A673 (cell line): ENCODE data around the gene SMPX. TPM values are rescaled to one million over a fixed set of nuclear protein-coding genes. Genes with fewer than 3 reads are reported as not detected.

Experiments
- BruUV-seq: library from RNA; stranded (reverse); fragments of 400-500 nt; replicated peaks from 2 replicates; lab custom pipeline; 2021; lab: Mats Ljungman, UMichigan
- CTCF ChIA-PET: fragments of 300-600 bp; sonication (Branson Sonifier 250); formaldehyde crosslinking; loops from one replicate; lab custom pipeline; 2022; ENCODE audit warnings: antibody characterized with exemption; lab: Charles Lee
- POLR2A ChIA-PET: fragments of 300-600 bp; sonication (Branson Sonifier 250); formaldehyde crosslinking; loops from one replicate; lab custom pipeline; 2022; ENCODE audit warnings: antibody characterized with exemption; ENCODE audit not compliant: low non-redundant PET; lab: Charles Lee
- DNase-seq: peaks from one replicate; pipeline ENCODE4 v3.0.0-alpha.2; 2015; ENCODE audit warnings: low spot score
- H3K27ac ChIP-seq: fragments of 200-600 bp; sonication (generic); 2 replicates; pipeline ENCODE4 v1.5.1; 2016; ENCODE audit warnings: mixed run types, low read depth, mild to moderate bottlenecking, mixed read lengths, antibody characterized with exemption, low read length; ENCODE audit not compliant: poor library complexity, severe bottlenecking
- H3K27me3 ChIP-seq: fragments of 200-600 bp; sonication (generic); replicated peaks from 2 replicates; pipeline ENCODE4 v1.6.1; 2017; ENCODE audit warnings: mixed run types, low read depth, mild to moderate bottlenecking, mixed read lengths, antibody characterized with exemption, low read length; ENCODE audit not compliant: insufficient read depth, poor library complexity
- H3K36me3 ChIP-seq: fragments of 200-600 bp; sonication (generic); 2 replicates; pipeline ENCODE4 v1.6.1; 2016; ENCODE audit warnings: mixed run types, mild to moderate bottlenecking, mixed read lengths, antibody characterized with exemption, low read length; ENCODE audit not compliant: insufficient read depth, poor library complexity, severe bottlenecking
- H3K4me1 ChIP-seq: fragments of 200-600 bp; sonication (generic); 2 replicates; pipeline ENCODE4 v1.6.1; 2017; ENCODE audit warnings: mixed run types, mild to moderate bottlenecking, mixed read lengths, antibody characterized with exemption, low read length; ENCODE audit not compliant: insufficient read depth, poor library complexity, severe bottlenecking
- H3K4me3 ChIP-seq: fragments of 200-600 bp; sonication (generic); 2 replicates; pipeline ENCODE4 v1.5.1; 2016; ENCODE audit warnings: low read depth, mixed run types, mild to moderate bottlenecking, mixed read lengths, low read length; ENCODE audit not compliant: poor library complexity, severe bottlenecking
- H3K9me3 ChIP-seq: fragments of 200-600 bp; sonication (generic); 2 replicates; pipeline ENCODE4 v1.6.1; 2016; ENCODE audit warnings: mixed run types, low read depth, mild to moderate bottlenecking, mixed read lengths, antibody characterized with exemption, low read length; ENCODE audit not compliant: poor library complexity, severe bottlenecking
- EZH2 ChIP-seq: fragments of 200-600 bp; sonication (generic); IDR thresholded peaks from 2 replicates; pipeline ENCODE4 v1.6.1; 2017; ENCODE audit warnings: borderline replicate concordance, low read depth, mild to moderate bottlenecking, mixed read lengths, antibody characterized with exemption, low read length; ENCODE audit not compliant: poor library complexity, severe bottlenecking
- intact Hi-C: fragments of 100-400 bp; cut with micrococcal nuclease; formaldehyde crosslinking; loops from one replicate; pipeline ENCODE4 v1.10.0; 2022; ENCODE audit not compliant: unreplicated experiment
- total RNA-seq: library from RNA; stranded (reverse); gene quantifications from 2 replicates; pipeline ENCODE4 v1.2.3, GENCODE V29; 2021
- TF ChIP-seq, protein P1 (sequence below): fragments of 300-800, 200-600 bp; sonication (generic); conservative IDR thresholded peaks from 2 replicates; pipeline ENCODE4 v1.5.1; 2017; ENCODE audit warnings: low read depth, mild to moderate bottlenecking, antibody characterized with exemption, low read length, moderate library complexity, mixed read lengths

Gene SMPX
- total RNA-seq, 1 experiment from 2014 or later = not detected

DNA sequence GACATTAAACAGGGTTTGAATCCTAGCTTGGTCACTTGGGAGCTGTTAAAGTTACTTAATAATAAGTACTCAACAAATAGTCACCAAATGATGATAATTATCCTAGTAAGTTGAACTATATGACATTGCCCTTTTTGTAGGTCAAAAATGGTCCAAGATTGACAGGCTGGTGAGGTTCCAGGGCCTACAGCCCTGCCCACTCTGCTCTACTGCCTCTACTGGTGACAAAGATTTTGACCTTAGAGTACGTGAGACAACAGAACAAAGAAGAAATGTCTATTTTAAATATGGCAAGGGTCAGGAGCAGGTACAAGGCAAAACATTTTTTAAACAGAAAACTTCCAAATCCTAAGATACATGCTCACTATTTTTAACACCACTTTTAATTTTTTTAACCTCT lies 572 bp upstream of the SMPX start:
- BruUV-seq = no TSS peak
- POLR2A ChIA-PET = no interaction called here
- DNase-seq = no peak
- no peak overlapping the region for H3K4me3 ChIP-seq
- TF ChIP-seq, protein P1, sequence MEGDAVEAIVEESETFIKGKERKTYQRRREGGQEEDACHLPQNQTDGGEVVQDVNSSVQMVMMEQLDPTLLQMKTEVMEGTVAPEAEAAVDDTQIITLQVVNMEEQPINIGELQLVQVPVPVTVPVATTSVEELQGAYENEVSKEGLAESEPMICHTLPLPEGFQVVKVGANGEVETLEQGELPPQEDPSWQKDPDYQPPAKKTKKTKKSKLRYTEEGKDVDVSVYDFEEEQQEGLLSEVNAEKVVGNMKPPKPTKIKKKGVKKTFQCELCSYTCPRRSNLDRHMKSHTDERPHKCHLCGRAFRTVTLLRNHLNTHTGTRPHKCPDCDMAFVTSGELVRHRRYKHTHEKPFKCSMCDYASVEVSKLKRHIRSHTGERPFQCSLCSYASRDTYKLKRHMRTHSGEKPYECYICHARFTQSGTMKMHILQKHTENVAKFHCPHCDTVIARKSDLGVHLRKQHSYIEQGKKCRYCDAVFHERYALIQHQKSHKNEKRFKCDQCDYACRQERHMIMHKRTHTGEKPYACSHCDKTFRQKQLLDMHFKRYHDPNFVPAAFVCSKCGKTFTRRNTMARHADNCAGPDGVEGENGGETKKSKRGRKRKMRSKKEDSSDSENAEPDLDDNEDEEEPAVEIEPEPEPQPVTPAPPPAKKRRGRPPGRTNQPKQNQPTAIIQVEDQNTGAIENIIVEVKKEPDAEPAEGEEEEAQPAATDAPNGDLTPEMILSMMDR = no peak
- TF ChIP-seq EZH2 = no peak
- H3K36me3 ChIP-seq = no peaks in the 10 kb centered on the region
- no peaks in the 10 kb centered on the region for H3K27me3 ChIP-seq
- no peaks in the 10 kb centered on the region for H3K9me3 ChIP-seq
- no peaks in the 10 kb centered on the region for H3K4me1 ChIP-seq
- CTCF ChIA-PET = no interaction called here
- no peak overlapping the region for H3K27ac ChIP-seq
- intact Hi-C loops = no loop called here

DNA sequence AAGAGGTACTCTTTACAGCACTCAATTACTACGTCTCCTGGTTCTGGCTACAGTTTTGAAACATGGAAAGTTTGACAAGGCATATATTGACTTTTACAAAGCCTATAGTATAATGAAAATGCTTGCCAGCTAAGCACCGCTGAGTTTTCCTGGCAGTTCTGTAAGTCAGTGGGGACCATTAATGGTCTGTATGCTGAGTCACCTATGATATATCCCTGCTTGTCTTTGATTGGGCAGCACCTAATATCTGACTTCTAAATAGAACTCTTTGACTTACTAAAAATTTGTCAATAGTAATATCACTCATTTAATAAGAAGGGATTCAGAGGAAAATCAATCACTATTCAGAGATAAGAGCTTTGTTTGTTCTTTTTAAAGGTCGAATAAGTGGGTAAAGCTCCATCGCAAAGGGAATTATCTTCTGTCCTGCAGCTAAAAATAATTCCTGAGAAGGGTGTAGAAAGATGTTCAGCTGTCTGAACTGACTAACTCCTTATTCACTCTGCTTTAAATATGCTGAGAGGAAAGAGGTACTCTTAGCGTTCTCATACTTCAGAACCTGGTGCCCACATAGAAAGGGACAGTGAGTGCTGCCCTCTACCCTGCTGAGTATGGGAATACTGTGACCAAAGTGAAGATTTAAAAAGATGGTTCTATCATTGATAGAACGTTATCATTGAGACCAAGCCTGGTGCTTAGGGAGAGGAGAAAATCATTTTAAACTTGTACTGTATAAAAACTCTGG lies 959 bp downstream of the SMPX start:
- H3K27me3 ChIP-seq = no peaks in the 10 kb centered on the region
- no peaks in the 10 kb centered on the region for H3K4me1 ChIP-seq
- H3K9me3 ChIP-seq = no peaks in the 10 kb centered on the region
- ChIA-PET POLR2A (no interaction called here), CTCF (no interaction called here)
- no peak for DNase-seq
- intact Hi-C loops = no loop called here
- no peaks in the 10 kb centered on the region for H3K36me3 ChIP-seq
- no peak overlapping the region for H3K4me3 ChIP-seq
- H3K27ac ChIP-seq = no peak overlapping the region
- BruUV-seq = no TSS peak
- TF ChIP-seq, protein P1 = no peak
- no peak for TF ChIP-seq EZH2

DNA sequence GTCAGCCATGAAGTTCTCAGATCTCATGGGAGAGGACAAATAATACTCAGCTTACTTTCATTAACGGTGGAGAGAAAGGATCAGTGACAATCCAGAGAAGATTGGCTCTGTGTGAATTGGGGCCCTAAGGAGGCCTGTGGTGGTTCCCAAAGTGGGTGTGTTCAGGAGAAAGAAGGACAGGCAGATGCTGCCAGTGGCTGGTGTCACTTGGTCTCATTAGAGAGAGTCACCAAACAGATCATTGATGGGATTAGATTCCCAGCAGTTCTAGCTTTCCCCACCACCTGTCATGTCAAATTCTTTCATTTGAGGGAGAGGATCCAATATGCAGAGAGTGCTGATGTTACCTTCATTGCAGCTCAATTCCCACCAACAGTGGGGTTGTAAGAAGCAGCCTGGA lies 8.0 kb downstream of the SMPX start:
- Histone ChIP-seq H3K36me3 (no peaks in the 10 kb centered on the region), H3K27ac (no peak overlapping the region), H3K27me3 (peaks cover 14% of the 10 kb centered on the region), H3K4me3 (no peak overlapping the region), H3K9me3 (no peaks in the 10 kb centered on the region), H3K4me1 (no peaks in the 10 kb centered on the region)
- no TSS peak for BruUV-seq
- TF ChIP-seq EZH2 = no peak
- TF ChIP-seq, protein P1 = no peak
- intact Hi-C loops = loop anchor here (10.0 kb wide), 2 partner anchors 225 to 255 kb away; no protein-coding TSS in a partner anchor
- no peak for DNase-seq
- CTCF ChIA-PET = no interaction called here
- POLR2A ChIA-PET = no interaction called here
